GM06990 (cell line): ENCODE measurements around the gene SLC6A17.

Experiments
- DNase-seq: peaks from one replicate; pipeline ENCODE4 v3.0.0-alpha.2; 2011; ENCODE audit not compliant: insufficient read length; ENCODE audit errors: extremely low read depth
- H3K27me3 ChIP-seq: replicated peaks from 2 replicates; pipeline ENCODE4 v1.6.0; 2011; ENCODE audit warnings: low read length; ENCODE audit not compliant: control insufficient read depth, insufficient read depth
- H3K36me3 ChIP-seq: 2 replicates; pipeline ENCODE4 v1.5.1; 2011; ENCODE audit warnings: low read length; ENCODE audit not compliant: control insufficient read depth, insufficient read depth
- H3K4me3 ChIP-seq: replicated peaks from 2 replicates; pipeline ENCODE4 v1.5.1; 2011; ENCODE audit warnings: low read depth, mild to moderate bottlenecking, control low read depth, low read length
- CTCF ChIP-seq: IDR thresholded peaks from 2 replicates; pipeline ENCODE4 v1.5.1; 2011; ENCODE audit warnings: low read length, control low read depth, mild to moderate bottlenecking, inconsistent platforms; ENCODE audit not compliant: insufficient read depth, poor library complexity, severe bottlenecking

SLC6A17 gene

DNA sequence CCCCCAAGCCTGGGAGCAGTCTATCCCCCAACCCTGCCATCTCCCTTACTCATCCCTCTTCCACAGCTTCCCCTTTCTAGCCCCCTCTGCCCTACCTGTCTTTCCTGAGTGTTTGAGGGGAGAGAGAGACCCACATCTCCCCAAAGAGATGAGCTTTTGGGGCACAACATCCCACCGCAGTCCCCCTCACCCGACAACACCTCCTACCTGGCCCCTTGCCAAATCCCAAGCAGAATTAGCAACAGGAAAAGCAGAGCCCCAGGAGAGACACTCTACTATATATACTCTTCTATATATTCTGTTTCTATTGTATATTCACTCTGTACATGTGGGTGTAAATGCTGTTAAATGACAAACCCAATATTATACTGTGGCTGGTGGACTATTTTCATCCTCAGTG is 49.9 kb downstream of the SLC6A17 start:
- H3K36me3 ChIP-seq = no peaks in the 10 kb centered on the region
- no peak for TF ChIP-seq CTCF
- no peak for DNase-seq

DNA sequence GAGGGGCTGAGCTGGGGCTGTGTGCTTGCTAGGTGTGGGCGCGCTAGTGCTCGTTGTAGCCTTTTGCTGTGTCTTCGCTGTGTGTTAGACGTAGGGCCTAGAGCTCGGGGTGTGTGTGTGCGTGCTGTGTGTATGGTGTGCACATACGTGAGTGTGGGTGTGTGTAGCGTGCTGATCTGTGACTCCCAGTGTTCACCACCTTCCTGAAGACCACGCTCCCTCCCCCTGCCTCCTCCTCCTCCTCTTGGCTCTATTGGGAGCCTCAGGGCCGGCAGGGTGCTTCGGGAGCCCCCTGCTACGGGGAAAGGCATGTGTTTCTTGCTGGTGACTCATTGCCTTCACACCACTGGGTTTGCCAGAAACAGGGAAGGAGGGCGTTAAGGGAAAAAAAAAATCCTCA is 50.4 kb downstream of the SLC6A17 start:
- no peak for TF ChIP-seq CTCF
- Histone ChIP-seq H3K27me3 (no peaks in the 10 kb centered on the region), H3K36me3 (no peaks in the 10 kb centered on the region), H3K4me3 (no peak overlapping the region)
- DNase-seq = no peak

More for the DNA sequence above, 49.9 kb downstream of the SLC6A17 start:
- Histone ChIP-seq H3K4me3 (no peak overlapping the region), H3K27me3 (no peaks in the 10 kb centered on the region)

DNA sequence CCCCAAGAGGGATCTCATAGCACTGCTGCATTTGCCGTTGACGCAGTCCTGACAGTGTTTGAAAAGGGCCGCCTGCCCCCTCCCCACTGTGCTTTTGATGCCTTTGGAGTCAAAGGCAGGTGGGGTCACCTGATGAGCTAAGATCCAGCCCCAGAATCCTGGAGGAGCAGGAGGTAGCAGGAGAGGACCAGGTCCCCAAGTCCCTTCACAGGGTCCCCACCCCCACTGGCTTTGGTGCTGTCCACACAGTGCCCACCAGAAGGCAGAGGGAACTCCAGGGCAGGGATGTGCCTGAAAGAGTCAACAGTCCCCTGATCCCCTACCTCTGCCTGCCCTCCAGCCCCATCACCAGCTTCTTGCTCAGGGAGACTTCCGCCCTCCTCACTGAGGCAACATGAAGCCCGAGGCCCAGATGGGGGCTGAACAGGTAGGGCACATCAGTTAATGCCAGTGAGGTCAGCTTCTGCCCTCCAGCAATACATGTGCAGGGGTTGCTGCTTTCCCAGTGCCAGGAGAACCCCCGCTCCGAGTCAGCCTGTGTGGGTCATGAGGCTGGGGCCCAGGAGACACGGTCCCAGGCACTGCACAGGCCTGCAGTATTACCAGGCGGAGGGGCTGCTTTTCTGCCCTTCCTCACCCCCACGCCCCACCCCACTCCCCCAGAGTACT is 51.0 kb downstream of the SLC6A17 start:
- Histone ChIP-seq H3K27me3 (no peaks in the 10 kb centered on the region), H3K36me3 (no peaks in the 10 kb centered on the region), H3K4me3 (no peak overlapping the region)
- TF ChIP-seq CTCF = no peak
- DNase-seq = no peak

GRCh38 chr1:110203021-110203661 is 52.8 kb downstream of the SLC6A17 start:
- H3K27me3 ChIP-seq = no peaks in the 10 kb centered on the region
- H3K4me3 ChIP-seq = no peak overlapping the region
- DNase-seq = peak; percentile 38
- H3K36me3 ChIP-seq = no peaks in the 10 kb centered on the region
- peak; percentile 82 for TF ChIP-seq CTCF

DNA sequence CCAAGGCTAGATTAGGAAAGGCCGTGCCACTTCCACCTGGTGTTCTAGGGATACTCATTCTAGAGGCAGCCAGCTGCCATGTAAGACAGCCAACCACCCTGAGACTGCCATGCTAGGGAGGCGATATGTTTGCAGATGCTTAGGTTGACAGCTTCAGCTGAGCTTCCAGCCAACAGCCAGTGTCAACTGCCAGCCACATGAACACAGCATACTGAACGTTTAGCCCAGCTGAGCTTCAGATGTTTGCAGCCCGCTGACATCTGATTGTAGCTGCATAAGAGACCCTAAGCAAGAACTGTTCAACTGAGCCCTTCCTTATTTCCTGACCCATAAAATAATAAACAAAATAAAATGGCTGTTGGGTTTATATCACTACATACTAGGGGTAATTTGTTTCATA is 54.9 kb downstream of the SLC6A17 start:
- no peak for DNase-seq
- no peak for TF ChIP-seq CTCF
- Histone ChIP-seq H3K4me3 (no peak overlapping the region), H3K36me3 (no peaks in the 10 kb centered on the region), H3K27me3 (no peaks in the 10 kb centered on the region)
